CD4-positive, alpha-beta T cell (primary cell): ENCODE results near the gene RGL1. TPM values are rescaled to one million over a fixed set of nuclear protein-coding genes. Genes with fewer than 3 reads are reported as not detected.

ENCODE experiments used
- ATAC-seq: fragments of 200-7000 bp; cut with Tn5 transposase; one replicate; pipeline ENCODE4 v1.10.0; 2022; ENCODE audit warnings: mild to moderate bottlenecking; ENCODE audit not compliant: poor library complexity
- CTCF ChIA-PET: fragments of 350-600 bp; sonication (Branson Sonifier 250); formaldehyde crosslinking; loops from one replicate; lab custom pipeline; 2021; ENCODE audit warnings: antibody characterized with exemption, inconsistent platforms; lab: Charles Lee
- POLR2A ChIA-PET: fragments of 350-600 bp; sonication (Branson Sonifier 250); formaldehyde crosslinking; loops from one replicate; lab custom pipeline; 2021; ENCODE audit warnings: antibody characterized with exemption, inconsistent platforms; lab: Charles Lee
- DNase-seq, 14 experiments: peaks; one replicate each; pipeline ENCODE4 v3.0.0-alpha.2; 2013 to 2020; ENCODE audit warnings: mixed read lengths in 2 of 14
- H3K27ac ChIP-seq, 2 donors: one replicate each; pipeline versions ENCODE4 v1.5.1 to v1.7.0; 2013; ENCODE audit warnings: low read length in 2 of 2, low read depth in 1 of 2, mild to moderate bottlenecking in 1 of 2
- H3K27me3 ChIP-seq, 2 experiments: 1 replicate in 1 of 2; 2 replicates in 1 of 2; pipeline versions ENCODE4 v1.6.1 to v1.7.0; 2013; ENCODE audit warnings: low read length in 2 of 2, control low read depth in 1 of 2, mild to moderate bottlenecking in 1 of 2, moderate library complexity in 1 of 2; ENCODE audit not compliant: insufficient read depth in 2 of 2, control insufficient read depth in 1 of 2
- H3K36me3 ChIP-seq: one replicate; pipeline ENCODE4 v1.6.1; 2013; ENCODE audit warnings: low read length, control low read depth; ENCODE audit not compliant: insufficient read depth
- H3K4me1 ChIP-seq: one replicate; pipeline ENCODE4 v1.6.1; 2013; ENCODE audit warnings: low read length, control low read depth; ENCODE audit not compliant: insufficient read depth
- H3K4me3 ChIP-seq: one replicate; pipeline ENCODE4 v1.5.1; 2013; ENCODE audit warnings: mild to moderate bottlenecking, low read length, moderate library complexity
- H3K9me3 ChIP-seq, 2 experiments: 1 replicate in 1 of 2; 2 replicates in 1 of 2; pipeline versions ENCODE4 v1.6.1 to v1.7.0; 2013; ENCODE audit warnings: low read length in 2 of 2, mild to moderate bottlenecking in 2 of 2, control low read depth in 1 of 2, moderate library complexity in 1 of 2; ENCODE audit not compliant: control insufficient read depth in 1 of 2, insufficient read depth in 1 of 2
- H3K27ac Mint-ChIP-seq: one replicate; pipeline ENCODE4 v1.8.0; 2020; ENCODE audit warnings: mixed read lengths
- H3K27me3 Mint-ChIP-seq: one replicate; pipeline ENCODE4 v1.8.0; 2021; ENCODE audit warnings: mixed read lengths
- H3K36me3 Mint-ChIP-seq: one replicate; pipeline ENCODE4 v1.8.0; 2021; ENCODE audit warnings: low read depth, mixed read lengths
- H3K4me1 Mint-ChIP-seq: one replicate; pipeline ENCODE4 v1.8.0; 2021; ENCODE audit warnings: low read depth, mixed read lengths
- H3K4me3 Mint-ChIP-seq: one replicate; pipeline ENCODE4 v1.8.0; 2020; ENCODE audit warnings: mild to moderate bottlenecking, mixed read lengths
- H3K9me3 Mint-ChIP-seq: one replicate; pipeline ENCODE4 v1.8.0; 2020; ENCODE audit warnings: mixed read lengths
- intact Hi-C, 2 experiments: fragments of 100-400 bp; cut with DNase I in 1 of 2; cut with micrococcal nuclease in 1 of 2; formaldehyde crosslinking; loops; one replicate each; pipeline versions ENCODE4 v1.15.1 to v1.9.0; 2023 to 2025; cut with DNase I, micrococcal nuclease
- total RNA-seq, 174 experiments: library from RNA in 2 of 174; stranded (reverse) in 2 of 174; gene quantifications; one replicate each; pipeline ENCODE4 v1.2.3 and lab custom pipeline; 2021 to 2026
- TF ChIP-seq, protein P1 (sequence below): fragments of 200-600 bp; IDR thresholded peaks from one replicate; pipeline ENCODE4 v1.8.0; 2022; ENCODE audit warnings: antibody characterized with exemption, mild to moderate bottlenecking

RGL1 gene
- total RNA-seq, 2 experiments from 2014 or later: 1.2 to 1.8 TPM

DNA sequence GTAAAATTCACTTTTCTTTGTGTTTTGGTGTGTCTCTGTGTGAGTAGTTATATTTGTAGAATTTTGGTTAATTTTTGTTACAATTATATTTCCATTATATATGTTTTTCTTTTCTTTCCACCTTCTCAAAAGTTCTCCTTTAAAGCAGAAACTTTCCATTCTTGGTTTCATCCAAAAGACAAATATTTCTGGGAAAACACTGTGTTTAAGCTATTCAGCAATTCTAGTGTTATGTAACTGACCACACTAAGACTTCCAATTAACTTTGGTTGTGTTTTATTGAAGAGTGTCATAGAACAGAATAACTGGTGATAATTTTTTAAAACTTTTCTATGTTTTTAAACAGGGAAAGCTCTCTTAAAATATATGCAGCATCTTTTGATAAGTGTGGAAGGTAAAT is 13.6 kb upstream of the RGL1 start:
- peaks cover 2% of the 10 kb centered on the region for H3K9me3 Mint-ChIP-seq
- intact Hi-C loops: no loop called here
- no peaks in the 10 kb centered on the region for H3K9me3 ChIP-seq
- ChIA-PET CTCF (no interaction called here), POLR2A (no interaction called here)
- TF ChIP-seq, protein P1, sequence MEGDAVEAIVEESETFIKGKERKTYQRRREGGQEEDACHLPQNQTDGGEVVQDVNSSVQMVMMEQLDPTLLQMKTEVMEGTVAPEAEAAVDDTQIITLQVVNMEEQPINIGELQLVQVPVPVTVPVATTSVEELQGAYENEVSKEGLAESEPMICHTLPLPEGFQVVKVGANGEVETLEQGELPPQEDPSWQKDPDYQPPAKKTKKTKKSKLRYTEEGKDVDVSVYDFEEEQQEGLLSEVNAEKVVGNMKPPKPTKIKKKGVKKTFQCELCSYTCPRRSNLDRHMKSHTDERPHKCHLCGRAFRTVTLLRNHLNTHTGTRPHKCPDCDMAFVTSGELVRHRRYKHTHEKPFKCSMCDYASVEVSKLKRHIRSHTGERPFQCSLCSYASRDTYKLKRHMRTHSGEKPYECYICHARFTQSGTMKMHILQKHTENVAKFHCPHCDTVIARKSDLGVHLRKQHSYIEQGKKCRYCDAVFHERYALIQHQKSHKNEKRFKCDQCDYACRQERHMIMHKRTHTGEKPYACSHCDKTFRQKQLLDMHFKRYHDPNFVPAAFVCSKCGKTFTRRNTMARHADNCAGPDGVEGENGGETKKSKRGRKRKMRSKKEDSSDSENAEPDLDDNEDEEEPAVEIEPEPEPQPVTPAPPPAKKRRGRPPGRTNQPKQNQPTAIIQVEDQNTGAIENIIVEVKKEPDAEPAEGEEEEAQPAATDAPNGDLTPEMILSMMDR: no peak
- H3K27ac Mint-ChIP-seq: no peak overlapping the region
- H3K27ac ChIP-seq: no peak overlapping the region
- H3K36me3 ChIP-seq: no peaks in the 10 kb centered on the region
- DNase-seq: no peak
- H3K27me3 Mint-ChIP-seq: no peaks in the 10 kb centered on the region
- H3K4me3 Mint-ChIP-seq: no peak overlapping the region
- H3K4me1 Mint-ChIP-seq: no peaks in the 10 kb centered on the region
- no peak overlapping the region for H3K4me3 ChIP-seq
- H3K27me3 ChIP-seq: no peaks in the 10 kb centered on the region
- no peaks in the 10 kb centered on the region for H3K4me1 ChIP-seq
- no peaks in the 10 kb centered on the region for H3K36me3 Mint-ChIP-seq
- no peak for ATAC-seq

GRCh38 chr1:183792300-183792699 is 12.6 kb upstream of the RGL1 start:
- no peak overlapping the region for H3K27ac Mint-ChIP-seq
- ATAC-seq: no peak
- CTCF ChIA-PET: no interaction called here

DNA sequence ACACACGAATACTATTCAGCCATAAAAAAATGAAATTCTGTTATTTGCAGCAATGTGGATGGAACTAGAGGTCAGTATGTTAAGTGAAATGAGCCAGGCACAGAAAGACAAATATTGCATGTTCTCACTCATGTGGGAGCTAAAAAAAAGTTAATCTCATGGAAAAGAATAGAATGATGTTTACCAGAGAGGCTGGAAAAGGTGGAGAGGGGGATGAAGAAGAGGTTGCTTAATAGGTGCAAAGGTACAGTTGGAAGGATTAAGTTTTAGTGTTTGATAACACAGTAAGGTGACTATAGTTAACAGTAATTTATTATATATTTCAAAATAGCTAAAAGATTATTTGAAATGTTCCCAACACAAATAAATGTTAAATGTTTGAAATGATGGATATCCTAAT is 10.8 kb upstream of the RGL1 start:
- TF ChIP-seq, protein P1: no peak
- H3K4me1 Mint-ChIP-seq: no peaks in the 10 kb centered on the region
- H3K4me3 ChIP-seq: no peak overlapping the region
- no peaks in the 10 kb centered on the region for H3K27me3 Mint-ChIP-seq
- peaks cover 5% of the 10 kb centered on the region for H3K9me3 Mint-ChIP-seq
- no peaks in the 10 kb centered on the region for H3K4me1 ChIP-seq
- H3K27ac Mint-ChIP-seq: no peak overlapping the region
- intact Hi-C loops: no loop called here
- H3K4me3 Mint-ChIP-seq: no peak overlapping the region
- no peaks in the 10 kb centered on the region for H3K36me3 ChIP-seq
- H3K27me3 ChIP-seq: no peaks in the 10 kb centered on the region
- H3K36me3 Mint-ChIP-seq: no peaks in the 10 kb centered on the region
- no peaks in the 10 kb centered on the region for H3K9me3 ChIP-seq
- DNase-seq (no peak), ATAC-seq (no peak)
- H3K27ac ChIP-seq: no peak overlapping the region
- POLR2A ChIA-PET: no interaction called here
- CTCF ChIA-PET: no interaction called here

More at GRCh38 chr1:183792300-183792699, 12.6 kb upstream of the RGL1 start:
- H3K36me3 Mint-ChIP-seq: no peaks in the 10 kb centered on the region
- POLR2A ChIA-PET: no interaction called here
- no peaks in the 10 kb centered on the region for H3K4me1 ChIP-seq
- no peaks in the 10 kb centered on the region for H3K4me1 Mint-ChIP-seq
- DNase-seq: no peak
- no peaks in the 10 kb centered on the region for H3K27me3 ChIP-seq
- no peak overlapping the region for H3K4me3 Mint-ChIP-seq
- H3K9me3 Mint-ChIP-seq: peaks cover 2% of the 10 kb centered on the region
- no peaks in the 10 kb centered on the region for H3K36me3 ChIP-seq
- H3K27ac ChIP-seq: no peak overlapping the region
- no peaks in the 10 kb centered on the region for H3K27me3 Mint-ChIP-seq
- TF ChIP-seq, protein P1: no peak
- no peak overlapping the region for H3K4me3 ChIP-seq
- H3K9me3 ChIP-seq: no peaks in the 10 kb centered on the region
- intact Hi-C loops: no loop called here
